ENCODE measurements around the gene ZDHHC4.

Gene ZDHHC4

DNA sequence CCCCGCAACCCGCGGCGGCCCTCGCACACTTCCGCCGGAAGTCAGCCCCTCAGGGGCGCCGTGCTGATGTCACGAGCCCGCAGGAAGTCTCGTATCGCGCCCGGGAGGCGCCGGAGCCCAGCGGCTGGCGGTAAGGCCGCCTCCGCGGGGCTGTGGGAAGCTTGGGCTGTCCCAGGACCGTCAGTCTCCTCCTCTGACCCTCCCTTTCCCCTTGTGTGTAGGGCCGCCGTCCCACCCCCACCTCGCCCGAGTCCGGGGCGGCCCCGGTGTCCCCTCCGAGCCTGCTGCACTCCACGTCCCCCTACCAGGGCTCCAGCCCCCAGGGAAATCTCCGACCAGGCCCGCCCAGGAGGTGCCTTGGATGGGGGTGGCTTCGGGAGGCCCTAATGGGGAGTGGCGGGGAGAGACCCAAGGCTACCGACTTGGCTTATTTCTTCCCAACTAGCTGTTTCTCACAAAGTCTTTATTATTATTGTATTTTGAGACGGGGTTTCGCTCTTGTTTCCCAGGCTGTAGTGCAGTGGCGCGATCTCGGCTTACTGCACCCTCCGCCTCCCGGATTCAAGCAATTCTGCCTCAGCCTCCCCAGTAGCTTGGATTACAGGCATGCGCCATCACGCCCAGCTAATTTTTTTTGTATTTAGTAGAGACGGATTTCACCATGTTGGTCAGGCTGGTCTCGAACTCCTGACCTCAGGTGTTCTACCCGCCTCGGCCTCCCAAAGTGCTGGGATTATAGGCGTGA is at the start of gene ZDHHC4:
Gene ZDHHC4 (plus strand): TSS at position 86 of the 745 bp plus-strand sequence. CDS start 3,108 bp downstream, outside the sequence.
- ATAC-seq = peak; percentile 99

DNA sequence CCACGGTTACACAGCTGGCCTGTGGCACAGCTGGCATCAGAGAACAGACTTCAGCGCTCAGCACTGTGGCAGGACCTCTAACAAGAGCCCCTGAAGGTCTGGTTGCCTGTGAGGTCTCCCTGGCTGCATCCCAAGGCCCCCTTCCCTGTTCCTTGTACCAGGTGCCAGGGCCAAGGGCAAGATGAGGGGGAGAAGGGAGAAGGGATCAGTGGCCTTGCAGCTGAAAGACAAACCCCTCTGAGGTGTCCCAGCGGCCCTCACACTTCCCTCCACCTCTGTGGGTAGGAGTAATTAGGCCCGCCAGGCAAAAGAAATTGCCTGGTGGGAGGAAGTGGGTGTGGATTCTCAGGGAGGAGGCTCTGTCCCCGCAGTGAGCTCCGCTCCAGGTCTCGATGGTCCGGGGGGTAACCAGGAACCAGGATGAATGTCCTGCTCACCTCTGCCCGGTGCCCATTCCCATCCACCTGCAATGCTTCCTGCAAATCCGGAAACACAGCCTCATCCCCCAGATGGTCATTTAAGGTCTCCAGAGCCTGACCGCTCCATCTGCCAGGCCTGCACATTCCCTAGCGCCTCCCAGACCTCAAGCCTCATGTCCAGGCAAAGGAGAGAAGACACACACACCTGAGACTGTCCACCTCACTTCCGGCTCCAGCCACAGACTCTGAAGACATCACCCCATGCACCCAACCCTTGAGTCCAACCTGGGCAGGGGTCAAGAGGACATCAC is 48.7 kb upstream of the ZDHHC4 start:
- ATAC-seq = no peak

DNA sequence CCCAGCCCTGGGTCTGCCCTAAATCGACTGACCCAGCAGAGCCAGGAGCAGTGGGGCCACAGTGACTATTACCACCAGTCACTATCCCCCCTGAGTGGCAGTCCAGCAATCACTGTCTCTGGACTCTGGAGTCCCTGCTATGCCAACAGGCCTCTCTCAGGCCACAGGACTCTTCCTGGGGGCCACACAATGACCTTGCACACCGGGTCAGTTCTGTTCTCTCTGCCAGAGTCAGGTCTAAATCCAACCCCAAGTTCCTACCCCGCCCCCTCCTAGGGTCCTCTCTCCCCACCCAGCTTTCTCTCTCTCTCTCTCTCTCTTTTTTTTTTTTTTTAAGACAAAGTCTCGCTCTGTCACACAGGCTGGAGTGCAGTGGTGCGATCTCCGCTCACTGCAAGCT is 47.6 kb upstream of the ZDHHC4 start:
- ATAC-seq = no peak

DNA sequence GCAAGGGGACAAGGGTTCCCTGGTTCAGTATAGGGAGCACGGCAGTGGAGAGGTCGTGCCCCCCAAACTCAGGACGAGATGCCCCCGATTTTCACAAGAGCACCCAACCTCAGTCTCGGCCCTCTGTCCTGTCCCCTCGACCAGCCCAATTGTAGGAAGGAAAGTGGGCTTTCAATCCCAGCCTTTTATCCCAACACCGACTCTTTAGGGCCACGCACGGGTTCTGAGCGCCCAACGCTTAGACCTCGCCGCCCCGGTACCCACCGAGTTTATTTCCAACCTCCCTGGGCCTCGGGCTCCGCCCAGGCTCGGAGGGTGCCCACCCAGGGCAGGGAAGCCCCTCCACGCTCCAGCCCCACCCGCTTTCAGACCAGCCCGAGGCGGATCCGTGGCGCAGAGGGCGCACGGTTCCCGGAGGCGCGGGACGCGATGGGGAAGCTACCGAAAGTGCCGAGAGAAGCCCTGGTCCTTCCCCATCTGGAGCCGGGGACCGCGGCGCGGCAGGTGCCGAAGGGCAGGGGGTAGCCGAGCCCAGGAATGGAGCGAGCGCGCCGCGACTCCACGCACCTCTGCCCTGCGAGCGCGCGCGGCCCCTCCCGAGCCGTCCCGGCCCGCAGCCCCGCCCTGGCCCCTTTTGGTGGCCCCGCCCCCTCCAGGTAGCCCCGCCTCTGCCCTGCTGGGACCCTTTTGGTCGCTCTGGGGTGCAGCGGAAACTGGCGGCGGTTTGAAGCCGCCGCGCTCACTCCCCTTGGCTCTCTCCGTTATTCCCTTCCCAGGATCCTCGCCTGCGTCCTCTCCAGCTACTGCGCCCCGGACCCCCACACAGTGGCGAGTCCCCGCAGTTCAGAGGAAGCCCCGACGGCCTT is 46.4 kb upstream of the ZDHHC4 start:
- peak; percentile 45 to 60 for ATAC-seq

DNA sequence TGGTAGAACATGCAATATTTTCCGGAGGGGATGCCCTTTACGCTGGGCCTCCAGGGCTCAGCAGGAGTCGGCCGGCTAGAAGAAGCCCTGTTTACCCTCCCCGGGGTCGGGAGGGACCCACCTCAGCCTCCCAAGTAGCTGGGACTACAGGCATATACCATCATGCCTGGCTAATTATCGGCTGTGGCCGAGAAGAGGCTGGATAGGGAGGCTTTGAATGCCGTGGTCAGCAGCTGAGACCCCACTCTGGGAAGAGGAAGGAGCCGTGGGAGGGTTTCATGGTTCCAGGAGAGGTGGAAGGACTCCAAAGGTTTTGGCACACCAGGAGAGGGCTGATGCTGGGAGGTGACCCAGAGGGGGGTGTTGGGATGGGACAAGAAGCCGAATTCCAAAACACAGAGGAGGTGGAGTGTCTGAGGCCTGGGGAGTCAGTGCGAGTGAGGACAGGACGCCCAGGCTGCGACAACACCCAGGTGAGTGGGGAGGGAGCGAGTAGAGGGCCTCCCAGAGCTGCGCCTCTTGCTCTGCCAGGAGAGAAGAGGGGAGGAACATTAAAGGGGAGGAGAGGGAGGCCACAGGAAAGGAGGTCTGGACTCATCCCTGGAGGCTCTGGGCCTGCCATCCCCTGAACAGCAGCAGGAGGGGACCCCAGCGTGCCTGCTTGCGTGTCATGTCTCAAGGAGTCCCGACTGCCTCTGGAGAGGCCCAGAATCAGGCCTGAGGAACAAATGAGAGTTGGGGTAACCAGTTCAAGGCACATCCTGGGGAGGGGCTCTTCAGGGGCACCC is 45.6 kb upstream of the ZDHHC4 start:
- ATAC-seq = no peak

DNA sequence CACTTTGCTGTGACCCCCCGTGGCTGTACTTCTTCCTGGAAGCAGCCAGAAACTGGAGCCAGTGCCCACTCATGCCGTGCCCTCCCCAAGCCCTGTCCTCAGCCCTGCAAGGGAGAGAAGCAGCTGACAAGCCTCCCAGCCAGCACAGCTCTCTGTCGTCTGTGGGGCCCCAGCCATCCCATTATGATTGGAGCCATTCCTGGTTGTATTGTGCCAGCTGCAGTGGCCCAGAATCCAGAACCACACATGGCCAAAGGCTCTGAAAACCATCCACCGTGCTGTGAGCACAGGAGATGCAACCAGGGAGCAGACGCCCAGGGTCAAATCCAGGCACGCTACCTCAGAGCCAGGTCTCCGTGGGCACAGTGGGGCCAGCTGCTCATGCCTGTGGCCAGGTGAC is 44.7 kb upstream of the ZDHHC4 start:
- ATAC-seq = no peak

DNA sequence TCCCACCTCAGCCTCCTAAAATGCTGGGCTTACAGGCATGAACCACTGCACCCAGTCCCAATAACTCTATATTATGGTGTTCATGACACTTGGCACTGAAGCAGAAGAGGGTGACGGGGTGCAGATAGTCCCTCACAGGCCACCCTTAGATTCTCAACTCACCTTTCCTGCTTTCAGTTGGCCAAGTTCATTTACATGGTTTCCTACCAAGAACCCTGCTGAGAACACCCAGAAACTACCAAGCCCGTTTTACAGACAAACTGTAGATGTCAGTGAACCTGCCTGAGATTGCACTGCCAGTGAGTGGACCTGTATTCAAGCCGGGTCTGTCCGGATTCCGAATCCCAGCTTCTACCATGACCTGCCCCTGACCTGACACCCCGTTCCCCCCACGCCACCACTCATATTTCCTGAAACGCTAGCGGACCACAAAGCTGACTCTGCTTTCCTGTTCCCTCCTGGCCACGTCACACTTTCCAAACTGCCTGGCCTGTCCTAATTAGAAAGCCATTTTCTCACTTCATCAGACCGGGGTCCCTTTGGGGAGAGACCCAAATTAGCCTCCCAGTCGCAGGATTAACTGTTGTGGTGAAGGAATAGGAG is 43.3 kb upstream of the ZDHHC4 start:
- peak in 1 of 2 donors; percentile 22 for ATAC-seq

DNA sequence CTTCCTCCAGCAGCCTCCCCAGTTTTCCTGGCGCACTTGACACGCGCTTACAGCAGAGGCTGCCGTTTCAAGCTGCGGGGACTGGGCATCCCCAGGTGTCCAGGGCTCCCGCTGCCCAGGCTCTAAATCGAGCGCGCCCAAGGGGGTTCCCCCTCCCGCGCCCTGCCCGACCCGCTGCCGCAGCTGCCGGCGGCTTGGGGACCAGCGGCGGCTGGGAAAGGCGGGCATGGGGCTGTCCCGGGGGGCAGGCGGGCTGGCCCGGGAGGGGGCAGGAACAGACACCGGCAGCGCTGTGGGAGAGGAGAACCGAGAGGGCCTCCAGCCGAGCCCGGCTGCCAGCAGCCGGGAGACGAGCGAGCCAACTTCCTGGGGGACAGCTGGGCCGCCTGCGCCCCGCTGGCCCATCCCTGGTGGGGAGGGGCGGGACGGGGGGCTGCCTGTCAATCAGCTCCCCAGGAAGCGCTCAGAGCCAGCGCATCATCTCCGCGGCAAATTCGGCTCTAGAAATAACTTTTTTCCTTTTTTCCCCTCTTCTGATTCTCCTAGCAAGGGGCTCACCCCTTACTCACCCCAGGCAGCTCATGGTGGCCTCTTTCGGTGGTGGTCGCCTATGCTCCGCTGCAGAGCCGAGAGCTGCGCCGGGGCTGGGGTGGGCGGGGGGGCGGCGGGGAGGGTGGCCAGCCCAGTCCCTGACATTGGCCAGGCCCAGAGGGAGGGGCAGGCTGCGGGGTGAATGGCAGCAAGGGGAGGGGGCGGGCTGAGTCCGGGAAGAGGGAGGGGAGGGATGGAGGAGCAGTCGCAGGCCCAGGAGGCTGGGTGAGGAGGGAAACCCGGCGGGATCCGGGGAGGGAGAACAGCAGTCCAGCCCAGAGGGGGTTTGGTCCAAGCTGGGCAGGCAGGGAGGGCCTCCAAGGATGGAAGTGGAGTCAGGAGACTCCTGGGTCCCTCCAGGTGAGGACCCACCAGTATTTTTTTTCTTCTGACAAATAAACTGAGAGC is 40.7 kb upstream of the ZDHHC4 start:
- no peak for ATAC-seq

DNA sequence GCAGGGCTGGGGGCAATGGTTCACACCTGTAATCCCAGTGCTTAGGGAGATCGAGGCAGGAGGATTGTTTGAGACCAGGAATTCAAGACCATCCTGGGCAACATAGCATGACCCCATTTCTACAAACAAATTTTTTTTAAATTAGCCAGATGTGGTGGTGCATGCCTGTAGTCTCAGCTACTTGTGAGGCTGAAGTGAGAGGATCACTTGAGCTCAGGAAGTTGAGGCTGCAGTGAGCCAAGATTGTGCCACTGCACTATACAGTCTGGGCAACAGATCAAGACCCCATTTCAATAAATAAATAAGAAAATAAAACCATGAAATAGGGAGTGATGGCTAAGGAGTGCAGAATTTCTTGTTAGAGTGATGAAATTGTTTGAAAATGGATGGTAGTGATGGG is 34.9 kb upstream of the ZDHHC4 start:
- no peak for ATAC-seq

DNA sequence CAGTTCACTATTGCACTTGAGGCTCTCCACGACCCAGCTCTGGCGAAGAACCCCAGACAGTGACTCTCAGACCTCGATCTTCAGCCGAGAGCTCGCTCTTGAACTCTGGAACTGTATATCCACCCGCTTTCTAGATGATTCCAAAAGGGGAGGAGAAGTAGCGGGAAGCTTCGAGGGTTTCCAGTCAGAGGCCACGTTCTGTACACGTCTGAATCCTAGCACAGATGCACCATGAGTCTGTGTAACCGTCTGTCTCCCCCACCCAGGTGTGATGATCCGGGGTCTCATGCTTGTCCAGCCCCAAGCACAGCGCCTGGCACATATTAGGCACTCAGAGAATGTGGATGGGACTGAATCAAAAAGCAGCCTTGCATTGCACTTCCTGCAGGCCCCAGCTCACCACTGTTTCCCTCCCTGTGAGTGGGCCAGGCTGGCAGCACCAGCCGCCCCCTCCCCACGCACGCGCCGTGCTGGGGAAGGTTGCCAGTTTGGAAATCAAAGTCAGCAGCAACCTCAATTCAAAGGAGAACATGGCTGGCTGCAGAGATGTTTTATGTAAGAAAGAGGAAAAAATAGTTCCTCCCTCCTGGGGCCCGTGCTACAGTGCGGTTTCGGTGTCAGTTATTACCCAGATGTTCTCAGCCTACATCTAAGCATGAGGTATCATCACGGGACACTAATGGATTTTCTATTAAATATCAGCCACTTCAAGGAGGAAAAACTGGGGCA is 31.7 kb upstream of the ZDHHC4 start:
- ATAC-seq = no peak

DNA sequence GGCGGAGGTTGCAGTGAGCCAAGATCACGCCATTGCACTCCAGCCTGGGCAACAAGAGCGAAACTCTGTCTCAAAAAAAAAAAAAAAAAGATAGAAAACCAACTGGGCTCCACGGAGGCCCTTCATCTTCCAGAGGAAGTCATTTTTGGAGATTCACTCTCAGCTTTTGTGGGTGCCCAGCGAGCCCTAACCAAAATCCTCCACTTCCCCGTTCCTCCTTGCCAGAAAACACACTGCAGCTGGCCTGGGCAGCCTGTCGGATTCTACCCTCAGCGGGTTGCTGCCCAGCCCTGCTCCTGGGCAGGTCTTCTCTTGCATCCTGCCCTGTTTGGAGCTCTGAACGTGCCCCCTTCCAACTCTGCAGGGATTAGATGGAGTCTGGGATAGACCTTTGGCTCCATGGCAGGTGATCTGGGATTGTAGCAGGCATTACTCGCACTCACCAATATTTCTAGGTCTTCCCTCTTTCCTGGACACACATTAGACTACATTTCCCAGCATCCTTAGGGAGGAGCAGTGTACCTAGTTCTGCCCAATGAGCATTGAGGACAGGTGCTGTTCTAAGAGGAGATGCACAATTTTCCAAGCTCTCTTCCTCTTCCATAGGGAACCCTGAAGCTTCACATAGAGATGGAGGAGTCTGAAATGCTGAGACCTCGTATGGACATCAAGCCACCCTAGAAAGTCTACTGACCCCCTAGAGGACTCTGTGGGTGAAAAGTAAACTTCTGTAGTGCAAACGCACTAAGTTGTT is 30.6 kb upstream of the ZDHHC4 start:
- no peak for ATAC-seq

DNA sequence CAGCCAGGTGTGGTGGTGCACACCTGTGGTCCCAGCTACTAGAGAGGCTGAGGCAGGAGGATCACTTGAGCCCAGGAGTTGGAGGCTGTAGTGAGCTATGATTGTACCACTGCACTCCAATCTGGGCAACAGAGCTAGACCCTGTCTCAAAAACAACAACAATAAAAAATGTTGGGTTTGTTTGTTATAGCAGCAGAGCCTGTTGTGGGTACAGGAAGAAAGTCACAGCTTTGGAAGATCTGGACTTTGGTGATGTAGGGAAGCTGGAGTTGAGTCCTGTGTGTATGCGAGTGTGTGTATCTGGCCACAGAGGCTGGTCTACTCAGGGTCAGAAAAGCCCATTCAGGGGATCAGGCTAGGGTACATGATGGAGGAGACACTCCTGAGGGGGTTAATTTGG is 29.9 kb upstream of the ZDHHC4 start:
- no peak for ATAC-seq

DNA sequence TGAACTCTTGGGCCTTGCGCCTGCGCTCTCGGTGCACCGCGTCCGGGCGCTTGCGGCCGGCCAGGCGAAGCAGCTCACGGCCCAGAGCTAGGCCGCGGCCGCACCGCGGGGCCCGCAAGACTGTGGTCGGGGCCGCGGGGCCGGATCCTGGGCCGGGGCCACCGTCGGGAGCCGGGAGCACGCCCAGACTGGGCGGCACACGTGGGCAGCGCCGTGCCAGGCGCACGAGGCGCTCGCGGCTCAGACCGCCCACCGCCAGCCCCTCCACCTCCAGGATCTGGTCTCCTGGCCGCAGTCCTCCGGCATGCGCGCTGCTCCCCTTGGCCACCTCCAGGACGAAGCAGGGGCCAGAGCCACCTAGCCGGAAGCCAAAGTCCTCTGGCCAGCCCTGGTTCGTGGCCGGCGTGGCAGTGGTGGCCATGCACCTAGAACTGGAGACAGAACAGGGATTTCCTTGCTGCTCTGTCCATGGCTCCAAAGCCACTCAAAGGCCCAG is 26.2 kb upstream of the ZDHHC4 start, which contains the start of gene GRID2IP:
Gene GRID2IP (minus strand): TSS at position 446 of the 496 bp plus-strand sequence. CDS start 25 bp downstream, at position 421.
- ATAC-seq = no peak

DNA sequence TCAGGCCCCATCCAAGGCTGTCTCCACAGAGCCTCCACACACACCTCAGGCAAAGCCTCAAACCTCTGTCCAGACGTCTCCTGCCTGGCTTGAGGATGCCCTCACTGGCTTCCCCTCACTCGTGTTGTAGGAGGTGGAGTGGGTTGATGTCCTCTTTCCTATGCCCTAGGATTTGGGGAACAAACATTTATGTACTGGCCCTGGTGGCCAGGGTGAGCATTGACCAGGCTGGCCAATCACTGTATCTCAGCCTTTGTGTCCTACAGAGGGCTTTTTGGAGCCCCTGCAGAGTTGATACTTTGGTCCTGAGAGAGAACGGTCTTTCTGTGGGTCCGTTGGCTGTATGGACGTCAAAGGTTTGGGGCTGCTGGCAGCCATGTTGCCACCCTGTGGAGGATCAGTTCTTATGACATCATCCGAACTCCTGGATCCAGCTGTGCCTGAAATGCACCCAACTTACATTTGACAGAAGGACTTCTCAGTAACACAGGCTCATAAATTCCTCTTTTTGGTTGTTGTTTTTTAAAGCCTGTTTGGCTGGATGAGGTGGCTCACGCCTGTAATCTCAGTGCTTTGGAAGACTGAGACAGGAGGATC is 23.7 kb upstream of the ZDHHC4 start:
- no peak for ATAC-seq

DNA sequence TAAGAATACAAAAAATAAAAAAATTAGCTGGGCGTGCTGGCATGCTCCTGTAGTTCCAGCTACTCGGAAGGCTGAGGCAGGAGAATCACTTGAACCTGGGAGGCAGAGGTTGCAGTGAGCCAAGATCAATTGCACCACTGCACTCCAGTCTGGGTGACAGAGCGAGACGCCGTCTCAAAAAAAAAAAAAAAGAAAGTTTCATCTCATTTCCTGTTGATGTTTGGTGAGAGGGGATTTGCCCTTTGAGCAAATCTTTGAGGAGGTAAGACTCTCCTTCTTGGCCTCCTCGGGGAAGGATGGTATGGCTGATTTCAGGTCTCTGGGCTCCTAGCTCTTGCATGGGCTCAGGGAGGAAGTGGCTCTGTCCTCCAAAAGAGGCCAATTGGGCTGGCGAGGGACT is 22.4 kb upstream of the ZDHHC4 start:
- ATAC-seq = no peak

DNA sequence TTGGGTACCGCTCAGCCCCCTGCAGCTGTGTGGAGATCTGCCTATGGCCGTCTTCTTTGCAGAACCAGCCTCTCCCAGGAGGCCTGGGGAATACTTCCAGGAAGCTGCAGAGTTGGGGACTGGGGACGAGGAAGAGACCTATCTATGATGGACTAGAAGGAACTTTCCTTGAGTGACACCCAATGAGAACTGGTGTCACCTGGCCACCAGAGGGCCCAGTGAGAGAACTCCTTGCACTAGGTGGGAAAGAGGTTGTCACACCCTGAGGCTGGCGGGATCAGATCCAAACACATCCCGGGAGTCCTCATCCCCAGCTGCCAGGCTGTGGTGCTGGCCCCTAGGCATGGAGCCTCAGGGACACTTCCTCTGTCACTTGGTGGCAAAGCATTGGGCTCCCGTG is 21.1 kb upstream of the ZDHHC4 start:
- no peak for ATAC-seq

DNA sequence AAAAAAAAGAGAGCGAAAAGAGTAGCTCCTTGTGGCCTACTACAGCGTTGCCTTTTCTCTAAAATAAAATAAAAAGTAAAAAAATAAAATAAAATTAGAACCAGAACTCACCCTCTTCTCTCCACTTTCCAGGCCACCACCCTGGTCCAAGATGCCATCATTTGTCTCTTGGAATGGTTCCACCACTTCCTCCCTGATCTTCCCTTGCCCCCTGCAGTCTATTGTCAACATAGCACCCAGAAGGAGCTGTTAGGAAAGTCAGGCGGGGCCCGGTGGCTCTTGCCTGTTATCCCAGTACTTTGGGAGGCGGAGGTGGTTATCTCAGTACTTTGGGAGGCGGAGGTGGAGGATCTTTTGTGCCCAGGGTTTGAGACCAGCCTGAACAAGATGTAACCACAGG is 18.4 kb upstream of the ZDHHC4 start:
- ATAC-seq = no peak

DNA sequence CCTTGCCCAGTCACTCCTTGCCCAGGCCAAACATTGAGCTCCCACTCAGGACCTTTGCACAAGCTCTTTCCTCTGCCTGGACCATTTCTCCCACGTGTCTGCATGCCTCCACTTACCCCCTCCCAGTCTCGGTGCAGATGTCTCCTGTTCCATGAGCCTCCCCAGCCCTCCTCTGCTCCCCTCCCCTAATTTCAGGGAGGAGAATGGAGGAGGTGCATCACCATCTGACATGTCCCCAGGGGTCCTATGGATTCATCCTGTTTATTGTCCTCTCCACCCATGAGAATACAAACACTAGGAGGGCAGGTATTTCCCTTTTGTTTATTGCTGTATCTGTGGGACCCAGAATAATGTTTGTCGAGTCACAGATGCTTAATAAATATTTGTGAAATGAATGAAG is 17.4 kb upstream of the ZDHHC4 start:
- no peak for ATAC-seq

DNA sequence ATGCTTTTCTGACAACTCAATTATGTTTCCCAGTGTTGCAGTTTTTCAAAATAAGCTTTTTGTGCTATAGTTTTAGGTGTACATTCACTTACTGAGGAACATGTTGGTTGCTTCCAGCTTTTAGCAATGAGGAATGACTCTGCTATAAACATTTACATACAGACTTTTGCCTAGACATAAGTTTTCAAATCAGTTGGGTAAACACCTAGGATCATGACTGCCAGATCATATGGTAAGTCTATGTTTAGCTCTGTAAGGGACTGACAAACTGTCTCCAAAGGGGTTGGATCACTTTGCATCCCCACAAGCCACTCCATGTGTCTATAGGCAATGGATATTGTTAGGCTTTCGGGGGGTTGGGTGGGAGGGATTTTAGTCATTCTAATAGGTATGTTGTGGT is 15.1 kb upstream of the ZDHHC4 start:
- ATAC-seq = no peak
